Endodermal cell (in vitro differentiated cells): ENCODE results near the gene SVIL. TPM values are rescaled to one million over a fixed set of nuclear protein-coding genes. Genes with fewer than 3 reads are reported as not detected.
A peak's percentile ranks its signal among the peaks of the same experiment; 100 is the strongest.
"Not testable (repeated sequence)": the region's sequence is repeated elsewhere in the genome, so short reads cannot be mapped to it uniquely, and the experiment has no call there.

Source experiments
- DNase-seq: peaks from one replicate; pipeline ENCODE4 v3.0.0-alpha.2; 2017
- H3K27ac ChIP-seq: 2 replicates; pipeline ENCODE4 v1.5.1; 2013; ENCODE audit warnings: mild to moderate bottlenecking, low read depth, low read length, moderate library complexity
- H3K27me3 ChIP-seq: 2 replicates; pipeline ENCODE4 v1.6.1; 2013; ENCODE audit warnings: mild to moderate bottlenecking, low read length, moderate library complexity; ENCODE audit not compliant: insufficient read depth, control insufficient read depth, poor library complexity, severe bottlenecking
- H3K36me3 ChIP-seq: 2 replicates; pipeline ENCODE4 v1.7.0; 2013; ENCODE audit warnings: mild to moderate bottlenecking, low read length, moderate library complexity; ENCODE audit not compliant: control insufficient read depth, insufficient read depth
- H3K4me1 ChIP-seq: one replicate; pipeline ENCODE4 v1.7.0; 2013; ENCODE audit warnings: low read length; ENCODE audit not compliant: control insufficient read depth, insufficient read depth
- H3K4me3 ChIP-seq: 2 replicates; pipeline ENCODE4 v1.5.1; 2013; ENCODE audit warnings: mild to moderate bottlenecking, low read length, moderate library complexity
- H3K9ac ChIP-seq: 2 replicates; pipeline ENCODE4 v1.6.1; 2013; ENCODE audit warnings: mild to moderate bottlenecking, low read length, moderate library complexity; ENCODE audit not compliant: poor library complexity, severe bottlenecking; ENCODE audit errors: extremely low read depth
- H3K9me3 ChIP-seq: 2 replicates; pipeline ENCODE4 v1.6.1; 2013; ENCODE audit warnings: mild to moderate bottlenecking, low read length, moderate library complexity; ENCODE audit not compliant: control insufficient read depth
- H3K27ac Mint-ChIP-seq: 2 replicates; pipeline ENCODE4 v1.8.0; 2020; ENCODE audit warnings: mixed read lengths
- H3K27me3 Mint-ChIP-seq: 2 replicates; pipeline ENCODE4 v1.8.0; 2021; ENCODE audit warnings: mild to moderate bottlenecking, mixed read lengths; ENCODE audit not compliant: insufficient read depth
- H3K36me3 Mint-ChIP-seq: 2 replicates; pipeline ENCODE4 v1.8.0; 2020; ENCODE audit warnings: low read depth, mixed read lengths
- H3K4me1 Mint-ChIP-seq: 2 replicates; pipeline ENCODE4 v1.8.0; 2020; ENCODE audit warnings: mixed read lengths
- H3K4me3 Mint-ChIP-seq: 2 replicates; pipeline ENCODE4 v1.8.0; 2020; ENCODE audit warnings: mild to moderate bottlenecking, moderate library complexity, mixed read lengths
- H3K9me3 Mint-ChIP-seq: 2 replicates; pipeline ENCODE4 v1.8.0; 2020; ENCODE audit warnings: mild to moderate bottlenecking, mixed read lengths
- CTCF ChIP-seq: fragments of 200-600 bp; sonication (generic); conservative IDR thresholded peaks from 2 replicates; pipeline ENCODE4 v1.5.0; 2021; ENCODE audit warnings: antibody characterized with exemption, mild to moderate bottlenecking
- WGBS, 2 experiments: methylation state at CpG; one replicate each; pipeline versions ENCODE4 v1.1.5 to v1.1.7; 2013; ENCODE audit warnings: missing lambda C conversion rate in 2 of 2, mixed read lengths in 1 of 2; ENCODE audit not compliant: insufficient coverage in 1 of 2, insufficient read length in 1 of 2; 5-methylcytosine and 5-hydroxymethylcytosine counted together
- total RNA-seq, 2 donors: library from RNA; stranded (reverse); fragmentation: NEBNext Ultra II Directional in 1 of 2; extraction: Animal tissue kit (Norgen Biotek cat#: 25700) in 1 of 2; gene quantifications; 2 replicates in 1 of 2; 3 replicates in 1 of 2; pipeline ENCODE4 v1.2.1, GENCODE V29; 2021

The SVIL gene
- total RNA-seq, 2 donors from 2014 or later: 25.2 to 32.9 TPM

- H3K4me3 Mint-ChIP-seq, H3K9me3 ChIP-seq, H3K9ac ChIP-seq, DNase-seq, H3K36me3 ChIP-seq, H3K4me3 ChIP-seq, H3K9me3 Mint-ChIP-seq, H3K36me3 Mint-ChIP-seq, H3K4me1 ChIP-seq, H3K27me3 Mint-ChIP-seq, H3K27me3 ChIP-seq: not testable (repeated sequence)
- Mint-ChIP-seq H3K4me1 (peaks cover 26% of the 10 kb centered on the region), H3K27ac (peak overlapping the region; percentile 76)
- 88% methylated on average over 14 of the region's 15 CpGs; no CpG with 5 or more reads in 1 of the 2 experiments for WGBS, 2 experiments
- H3K27ac ChIP-seq: peak overlapping the region; percentile 86
These were observed 47.5 kb downstream of the SVIL start for GRCh38 chr10:29587102-29587749.

GRCh38 chr10:29586509-29586908 is 48.3 kb downstream of the SVIL start:
- Histone ChIP-seq H3K27ac (no peak overlapping the region), H3K36me3 (no peaks in the 10 kb centered on the region), H3K27me3 (no peaks in the 10 kb centered on the region), H3K4me3 (no peak overlapping the region), H3K9ac (no peak overlapping the region), H3K4me1 (no peaks in the 10 kb centered on the region), H3K9me3 (peaks cover 4% of the 10 kb centered on the region)
- no peak for TF ChIP-seq CTCF
- H3K4me3 Mint-ChIP-seq: no peak overlapping the region
- 80 to 100% methylated on average over 1 to 3 of the region's 4 CpGs for WGBS, 2 experiments
- no peak for DNase-seq
- H3K36me3 Mint-ChIP-seq: peaks cover 2% of the 10 kb centered on the region
- peaks cover 26% of the 10 kb centered on the region for H3K4me1 Mint-ChIP-seq
- H3K27me3 Mint-ChIP-seq: no peaks in the 10 kb centered on the region
- H3K27ac Mint-ChIP-seq: no peak overlapping the region
- H3K9me3 Mint-ChIP-seq: peaks cover 3% of the 10 kb centered on the region

GRCh38 chr10:29585488-29585976 is 49.2 kb downstream of the SVIL start:
- Mint-ChIP-seq H3K27me3 (no peaks in the 10 kb centered on the region), H3K36me3 (peaks cover 2% of the 10 kb centered on the region), H3K27ac (no peak overlapping the region), H3K4me1 (peaks cover 24% of the 10 kb centered on the region), H3K4me3 (no peak overlapping the region), H3K9me3 (peaks cover 3% of the 10 kb centered on the region)
- Histone ChIP-seq H3K9ac (no peak overlapping the region), H3K4me1 (no peaks in the 10 kb centered on the region), H3K9me3 (peaks cover 4% of the 10 kb centered on the region), H3K4me3 (no peak overlapping the region), H3K36me3 (no peaks in the 10 kb centered on the region), H3K27ac (no peak overlapping the region), H3K27me3 (no peaks in the 10 kb centered on the region)
- WGBS, 2 experiments: 63 to 71% methylated on average over 9 to 18 of the region's 18 CpGs
- peak; percentile 80 for DNase-seq
- peak; percentile 54 for TF ChIP-seq CTCF
